ENCODE measurements around the gene CD27. TPM values are rescaled to one million over a fixed set of nuclear protein-coding genes. Genes with fewer than 3 reads are reported as not detected.

The CD27 gene
- total and polyA plus RNA-seq, 2 of the 13 experiments (the other 11 are each of a cell fraction or from before 2014, with no cell fraction given), result 0.12 TPM; not detected in 1

GRCh38 chr12:6463216-6463615 is 18.5 kb downstream of the CD27 start (continued):
- no peak for TF ChIP-seq ZNF136 (CRISPR knock-in tag; IDR thresholded peaks at IDR 0.05; ENCODE audit: low read depth)

GRCh38 chr12:6463858-6464257 is 19.1 kb downstream of the CD27 start:
- H2AFZ ChIP-seq (ENCODE audit: low read length), result no peak overlapping the region
- ChIA-PET POLR2A (interaction anchor here (0.9 to 1.8 kb wide), 2 partner anchors 12 to 127 kb away, joined by 3 to 8 read pairs; partner anchors contain the start of gene TAPBPL), CTCF (ENCODE audit: low intra/inter-chr PET ratio, low total read pairs) (no interaction called here)
- DNase-seq (ENCODE audit: low spot score) (no peak), FAIRE-seq (no peak), ATAC-seq (no peak)
- WGBS (ENCODE audit: low lambda C conversion rate), result 94% methylated on average over 6 of the region's 6 CpGs
- in situ Hi-C loops (cut with HindIII; ENCODE audit: extremely low pct_ligation_motif_present, low pct_unique_long_range_greater_than_20kb) (loop anchor here (5.0 to 25.0 kb wide), 2 partner anchors 42 to 402 kb away; no protein-coding TSS in a partner anchor), intact Hi-C loops (cut with micrococcal nuclease; ENCODE audit: unreplicated experiment) (loop anchor here (10.0 kb wide), 1 partner anchor 129 kb away; no protein-coding TSS in a partner anchor)
- no peaks in the 10 kb centered on the region for H3K9me3 ChIP-seq (ENCODE audit: low read length)
- H3K27me3 ChIP-seq (ENCODE audit: control insufficient read depth in 1 of 2, insufficient read depth in 2 of 2, low read length in 2 of 2), result no peaks in the 10 kb centered on the region
- no peak overlapping the region for H3K4me2 ChIP-seq (ENCODE audit: low read depth, low read length)
- H3K4me3 ChIP-seq (replicated peaks in 1 of 3; ENCODE audit: insufficient read depth in 1 of 3, low read depth in 2 of 3, low read length in 3 of 3), result no peak overlapping the region
- no peak overlapping the region for H3K27ac ChIP-seq (ENCODE audit: extremely low read length, insufficient read depth, low read length)
- H4K20me1 ChIP-seq (ENCODE audit: insufficient read depth, low read length), result no peaks in the 10 kb centered on the region
- no TSS peak for BruUV-seq (replicated peaks)
- H3K36me3 ChIP-seq (replicated peaks in 1 of 2; ENCODE audit: control insufficient read depth in 1 of 2, insufficient read depth in 2 of 2, low read length in 2 of 2), result peaks cover 20 to 37% of the 10 kb centered on the region in 2 experiments
- H3K79me2 ChIP-seq (ENCODE audit: insufficient read depth, low read length), result no peaks in the 10 kb centered on the region
- TF ChIP-seq ZBTB25 (CRISPR knock-in tag; IDR thresholded peaks at IDR 0.05) (no peak), ZBTB26 (CRISPR knock-in tag; IDR thresholded peaks at IDR 0.05; ENCODE audit: borderline replicate concordance) (no peak), ZBTB2 (CRISPR knock-in tag; IDR thresholded peaks at IDR 0.05; ENCODE audit: low read depth) (no peak), ZBTB21 (CRISPR knock-in tag; IDR thresholded peaks at IDR 0.05) (no peak), ZBTB1 (CRISPR knock-in tag; IDR thresholded peaks at IDR 0.05; ENCODE audit: borderline replicate concordance) (no peak), ZNF34 (CRISPR knock-in tag; IDR thresholded peaks at IDR 0.05; ENCODE audit: borderline replicate concordance) (no peak), ZNF740 (CRISPR knock-in tag; IDR thresholded peaks at IDR 0.05) (no peak), MAF1 (CRISPR knock-in tag; IDR thresholded peaks at IDR 0.05; ENCODE audit: borderline replicate concordance) (no peak), ZNF562 (CRISPR knock-in tag; IDR thresholded peaks at IDR 0.05; ENCODE audit: borderline replicate concordance) (no peak), ZNF891 (CRISPR knock-in tag; IDR thresholded peaks at IDR 0.05) (no peak), ZNF670 (CRISPR knock-in tag; IDR thresholded peaks at IDR 0.05; ENCODE audit: borderline replicate concordance) (no peak), ZNF350 (CRISPR knock-in tag; IDR thresholded peaks at IDR 0.05; ENCODE audit: borderline replicate concordance, low read depth) (no peak), ZNF44 (CRISPR knock-in tag; IDR thresholded peaks at IDR 0.05) (no peak), ZNF136 (CRISPR knock-in tag; IDR thresholded peaks at IDR 0.05; ENCODE audit: low read depth) (no peak)
- no peak overlapping the region for H3K9ac ChIP-seq (ENCODE audit: insufficient read depth, low read depth, low read length)
- H3K4me1 ChIP-seq (ENCODE audit: insufficient read depth, low read length), result peaks cover 17% of the 10 kb centered on the region
